HG03521 (cell line): ENCODE results near the gene FAM3B.
"Not testable (repeated sequence)": the region's sequence is repeated elsewhere in the genome, so short reads cannot be mapped to it uniquely, and the experiment has no call there.

Experiments used
- ATAC-seq: cut with Tn5 transposase; IDR thresholded peaks from one replicate; pipeline ENCODE4 v1.9.1; 2021; ENCODE audit warnings: mild to moderate bottlenecking, moderate library complexity; ENCODE audit not compliant: unreplicated experiment

The FAM3B gene

GRCh38 chr21:41316200-41317062, at the start of gene FAM3B:
FAM3B (plus strand) TSS chr21:41316801; CDS start chr21:41316880, 79 bp downstream.
- no peak for ATAC-seq

GRCh38 chr21:41267346-41267745, 49.3 kb upstream of the FAM3B start:
- no peak for ATAC-seq

- ATAC-seq: no peak
Observed at GRCh38 chr21:41269535-41269934, 47.1 kb upstream of the FAM3B start.

- ATAC-seq: no peak
Observed at GRCh38 chr21:41277196-41277595, 39.4 kb upstream of the FAM3B start.

- no peak for ATAC-seq
Observed at GRCh38 chr21:41277846-41278245, 38.8 kb upstream of the FAM3B start.

GRCh38 chr21:41280115-41280919, 36.3 kb upstream of the FAM3B start:
- ATAC-seq: no peak

GRCh38 chr21:41282412-41282811, 34.2 kb upstream of the FAM3B start:
- no peak for ATAC-seq

- no peak for ATAC-seq
Observed at GRCh38 chr21:41283211-41283818, 33.3 kb upstream of the FAM3B start.

GRCh38 chr21:41289431-41289830, 27.2 kb upstream of the FAM3B start:
- ATAC-seq: no peak

- ATAC-seq: no peak
Observed at GRCh38 chr21:41290106-41290799, 26.3 kb upstream of the FAM3B start.

- no peak for ATAC-seq
Observed at GRCh38 chr21:41294548-41295231, 21.9 kb upstream of the FAM3B start.

- no peak for ATAC-seq
Observed at GRCh38 chr21:41295721-41296254, 20.8 kb upstream of the FAM3B start.

GRCh38 chr21:41302976-41303375, 13.6 kb upstream of the FAM3B start:
- no peak for ATAC-seq

- no peak for ATAC-seq
Observed at GRCh38 chr21:41304068-41304720, 12.4 kb upstream of the FAM3B start.

- ATAC-seq: no peak
Observed at GRCh38 chr21:41307219-41307618, 9.4 kb upstream of the FAM3B start.

GRCh38 chr21:41313285-41314164, 3.1 kb upstream of the FAM3B start:
- ATAC-seq: not testable (repeated sequence)

- ATAC-seq: no peak
Observed at GRCh38 chr21:41315726-41316125, 875 bp upstream of the FAM3B start.

- no peak for ATAC-seq
Observed at GRCh38 chr21:41317063-41317392, 427 bp downstream of the FAM3B start.

GRCh38 chr21:41317458-41317857, 857 bp downstream of the FAM3B start:
- no peak for ATAC-seq
